Kidney glomerular epithelial cell (primary cell): Measurements from ENCODE around the gene SPSB1.

Experiments
- DNase-seq: peaks from one replicate; lab custom pipeline; 2025; lab: John Stamatoyannopoulos, UW

Gene SPSB1

GRCh38 chr1:9319789-9320519 lies 27.3 kb downstream of the SPSB1 start:
- DNase-seq, result no peak

DNA sequence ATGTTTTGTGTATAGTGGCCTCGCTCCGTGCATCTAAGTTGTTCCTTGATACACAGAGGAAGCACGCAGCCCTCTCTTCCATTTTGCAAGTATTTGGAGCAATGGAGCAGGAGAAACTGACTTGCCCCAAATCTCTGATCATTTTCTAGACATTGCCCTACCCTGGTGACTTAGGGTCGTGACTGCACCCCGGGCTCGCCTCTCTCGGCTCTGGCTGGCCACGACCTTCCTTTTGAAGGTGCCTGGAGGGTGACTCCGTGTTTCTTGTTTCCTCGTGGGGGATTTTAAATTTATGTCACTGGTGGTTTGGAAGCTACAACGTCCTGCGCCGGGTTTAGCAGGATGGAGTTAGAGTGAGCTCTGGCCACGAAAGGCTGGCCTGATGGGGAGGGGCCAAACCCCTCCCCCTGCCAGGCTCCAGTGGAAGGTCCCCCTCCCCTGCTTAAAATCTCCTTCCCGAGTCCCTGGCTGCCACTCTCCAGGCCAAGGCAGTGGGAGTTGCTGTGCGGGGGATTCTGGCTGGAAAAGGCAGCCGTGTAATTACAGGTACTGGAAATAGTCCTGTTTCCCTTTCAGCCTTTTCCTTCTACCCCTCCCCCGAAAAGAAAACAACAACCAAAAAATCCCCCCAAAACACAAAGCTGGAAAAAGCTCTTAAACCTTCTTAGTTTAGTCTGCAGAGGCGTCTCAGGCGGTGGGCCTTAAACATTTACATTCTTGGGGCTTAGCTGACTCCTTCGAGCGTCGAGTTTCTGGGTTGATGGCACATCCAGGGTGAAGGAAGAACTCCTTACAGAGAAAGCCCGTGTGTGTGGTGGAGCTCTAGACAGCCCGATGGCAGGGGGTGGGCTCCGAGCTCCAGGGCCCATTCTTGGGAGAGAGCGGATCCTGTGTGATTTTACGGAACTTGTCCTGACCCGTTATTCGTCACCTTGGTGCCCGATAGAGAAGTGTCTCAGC lies 28.1 kb downstream of the SPSB1 start:
- DNase-seq, result no peak

DNA sequence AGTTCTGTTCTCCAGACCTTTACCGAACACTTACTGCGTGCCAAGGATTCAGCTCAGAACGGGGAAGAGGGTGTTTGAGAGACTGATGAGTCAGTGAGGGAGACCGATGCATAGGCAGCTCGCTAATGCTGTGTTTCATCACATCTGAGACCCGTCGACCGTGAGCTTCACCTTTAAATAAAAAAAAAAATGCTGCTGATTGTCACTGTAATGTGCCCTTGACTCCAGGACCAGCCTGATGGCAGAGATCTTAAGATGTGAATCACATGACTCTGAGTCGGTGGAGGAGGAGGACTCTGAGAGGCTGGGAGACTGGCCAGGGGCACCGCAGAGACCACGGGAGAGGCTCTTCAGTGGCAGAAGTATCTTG lies 28.8 kb downstream of the SPSB1 start:
- DNase-seq, result peak; percentile 51

DNA sequence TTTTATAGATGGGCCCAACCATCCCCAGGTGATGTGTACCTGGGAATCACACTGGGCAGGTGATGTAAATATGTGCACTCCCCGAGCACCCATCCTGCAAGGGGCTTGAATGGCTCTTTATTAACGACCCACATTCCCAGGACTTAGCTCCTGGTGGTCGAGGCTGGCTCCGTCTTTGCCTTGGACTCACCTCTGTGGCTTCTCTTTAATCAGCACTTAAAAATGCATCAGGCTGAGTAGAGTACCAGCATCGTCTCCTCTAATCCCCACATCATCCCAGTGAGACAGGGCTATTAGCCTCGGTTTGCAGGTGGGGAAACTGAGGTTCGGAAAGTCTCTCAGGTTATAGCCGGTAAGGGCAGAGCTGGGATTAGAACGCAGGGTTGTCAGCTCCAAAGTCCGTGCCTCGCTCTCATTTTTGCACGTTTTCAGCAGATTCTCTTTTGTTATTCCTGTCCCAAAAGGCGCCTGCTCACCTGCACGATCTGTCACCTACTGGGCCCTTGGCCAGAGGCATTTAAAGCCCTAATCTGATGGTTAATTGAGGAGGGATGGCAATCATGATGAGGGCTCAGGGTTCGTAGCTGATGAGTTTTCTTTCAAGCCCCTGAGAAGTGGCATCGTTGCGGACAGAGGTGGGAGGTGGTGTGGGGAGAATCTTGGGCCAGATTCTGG lies 29.4 kb downstream of the SPSB1 start:
- DNase-seq, result no peak

GRCh38 chr1:9322661-9323244 lies 30.1 kb downstream of the SPSB1 start:
- no peak for DNase-seq

- DNase-seq, result no peak
These were observed 31.8 kb downstream of the SPSB1 start for GRCh38 chr1:9324246-9325096.

- DNase-seq, result no peak
These were observed 33.9 kb downstream of the SPSB1 start for GRCh38 chr1:9326596-9326995.

DNA sequence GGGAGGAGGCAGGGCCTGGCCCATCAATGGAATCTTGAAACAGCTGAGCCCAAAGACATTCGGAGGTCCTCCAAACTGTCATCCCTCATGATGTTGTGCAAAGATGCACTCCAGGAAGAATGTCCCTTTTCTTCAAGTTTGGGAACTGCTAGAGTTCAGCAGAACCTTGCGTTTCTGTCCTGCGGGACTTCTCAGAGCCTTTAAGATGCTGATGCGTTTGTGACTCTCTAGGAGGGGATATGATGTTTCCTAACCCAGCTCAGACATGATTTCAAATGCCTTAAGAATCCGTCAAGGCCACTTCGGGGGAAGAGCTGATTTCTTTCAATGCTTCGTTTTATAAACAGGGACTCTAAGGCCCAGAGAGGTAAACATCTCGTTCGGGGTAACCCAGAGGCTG lies 35.5 kb downstream of the SPSB1 start:
- DNase-seq, result no peak

- DNase-seq, result no peak
These were observed 36.0 kb downstream of the SPSB1 start for GRCh38 chr1:9328715-9329114.

- DNase-seq, result no peak
These were observed 38.3 kb downstream of the SPSB1 start for GRCh38 chr1:9331016-9331415.

DNA sequence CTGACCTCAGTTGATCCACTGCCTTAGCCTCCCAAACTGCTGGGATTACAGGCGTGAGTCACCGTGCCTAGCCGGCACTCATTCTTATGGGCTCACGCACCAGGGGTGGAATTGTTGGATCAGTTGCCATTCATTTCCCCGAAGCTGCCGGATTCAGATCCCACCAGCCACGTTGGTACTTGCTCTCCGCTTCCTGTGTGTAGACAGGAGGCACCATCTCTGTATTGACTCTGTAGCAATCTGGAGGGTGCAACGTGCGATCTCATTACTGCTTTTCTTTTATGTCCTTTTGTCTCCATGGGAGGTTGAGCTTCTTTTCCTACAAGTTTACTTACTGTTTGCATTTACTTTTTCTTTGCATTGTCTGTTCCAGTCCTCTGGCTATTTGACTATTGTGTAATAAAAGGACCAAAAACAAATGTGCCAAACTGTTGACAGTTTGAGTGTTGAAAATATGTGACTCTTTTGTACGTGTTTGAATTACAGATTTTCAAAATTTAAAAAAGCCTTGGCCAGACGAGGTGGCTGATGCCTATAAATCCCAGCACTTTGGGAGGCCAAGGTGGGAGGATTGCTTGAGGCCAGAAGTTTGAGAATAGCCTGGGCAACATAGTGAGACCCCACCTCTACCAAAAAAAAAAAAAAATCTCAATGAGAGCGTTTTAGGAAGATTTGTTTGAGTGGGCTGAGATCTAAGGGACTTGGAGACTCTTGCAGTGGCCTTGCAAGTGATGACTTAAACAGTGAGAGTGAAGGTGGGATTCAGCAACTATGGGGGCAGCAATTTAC lies 39.1 kb downstream of the SPSB1 start:
- no peak for DNase-seq

DNA sequence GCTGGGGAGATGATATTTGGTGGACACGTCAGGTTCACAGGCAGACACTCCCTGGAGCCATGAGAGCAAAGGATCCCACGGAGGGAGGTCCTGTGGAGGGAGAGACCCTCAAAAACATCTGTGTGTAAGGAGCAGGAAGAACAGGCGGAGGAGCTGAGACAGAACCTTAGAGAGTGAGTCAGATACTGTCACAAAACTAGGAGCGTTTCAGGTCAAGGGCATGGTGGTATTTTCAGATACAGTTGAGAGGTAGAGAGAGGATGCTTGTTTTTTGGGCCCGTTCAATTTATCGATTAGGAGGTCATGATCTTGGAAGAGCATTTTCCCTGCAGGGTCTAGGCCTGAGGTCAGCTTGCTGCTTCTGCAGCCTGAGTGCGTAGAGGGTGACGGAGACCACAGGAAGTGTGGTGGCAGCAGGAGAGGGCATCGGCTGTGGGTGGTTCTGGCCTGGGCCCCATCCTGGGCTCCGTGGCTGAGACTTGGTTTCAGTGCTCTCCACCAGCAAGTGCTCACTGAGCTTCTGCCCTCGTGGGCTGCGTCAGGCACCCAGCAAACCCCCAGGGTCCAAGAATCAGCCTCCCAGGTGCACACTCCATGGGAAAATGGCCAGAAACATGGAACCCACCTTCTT lies 39.9 kb downstream of the SPSB1 start:
- DNase-seq, result no peak

- no peak for DNase-seq
These were observed 45.9 kb downstream of the SPSB1 start for GRCh38 chr1:9338397-9339246.

DNA sequence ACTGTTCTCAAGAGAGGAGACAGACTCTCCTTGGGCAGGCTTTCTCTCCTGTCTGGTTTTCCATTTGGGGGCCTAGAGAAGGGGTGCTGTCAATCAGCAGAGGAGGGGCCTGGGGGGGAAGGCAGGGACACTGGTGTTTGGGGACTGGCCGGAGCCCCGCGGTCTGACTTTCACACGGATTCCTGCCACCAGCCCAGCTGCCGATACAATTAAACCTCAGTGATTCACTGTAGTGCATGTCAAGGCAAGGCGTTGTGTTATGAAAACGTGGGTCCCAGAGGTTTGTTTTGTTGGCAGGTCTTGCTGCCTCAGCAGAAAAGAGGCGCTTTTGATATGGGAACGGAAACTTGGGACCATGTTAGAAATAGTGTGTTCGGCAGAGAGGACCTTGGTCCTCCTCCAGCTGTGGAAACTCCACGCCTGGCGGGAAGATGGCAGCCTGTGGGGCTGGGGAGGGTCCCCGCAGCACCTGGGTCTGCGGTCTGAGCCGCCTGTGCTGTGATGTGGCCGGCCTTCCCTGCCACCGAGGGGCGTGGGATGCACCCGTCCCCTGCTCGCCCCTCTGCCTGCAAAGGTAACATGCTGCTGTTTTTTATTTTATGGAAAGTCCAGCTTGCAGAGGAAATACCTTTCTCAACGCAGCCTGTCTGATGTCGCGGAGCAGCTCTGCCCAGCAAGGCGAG lies 47.6 kb downstream of the SPSB1 start:
- no peak for DNase-seq

DNA sequence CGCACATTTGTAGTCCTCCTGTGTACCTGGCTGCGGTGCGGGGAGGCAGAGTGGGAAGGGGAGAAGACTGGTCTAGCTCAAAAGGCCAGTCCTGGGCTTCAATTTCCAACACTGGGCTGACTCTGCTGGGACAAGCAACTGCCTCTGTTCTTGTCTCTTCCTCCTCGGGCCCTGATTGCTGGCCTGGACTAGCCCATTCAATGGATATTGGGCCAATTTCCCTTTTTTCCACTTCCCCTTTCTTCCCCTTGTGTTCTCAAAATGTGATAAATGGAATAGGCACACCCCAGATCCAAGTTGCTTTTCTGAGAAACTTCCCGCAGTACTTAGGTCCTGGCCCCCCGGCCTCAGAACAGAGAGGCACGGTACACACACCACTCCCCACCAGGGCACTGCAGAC lies 48.2 kb downstream of the SPSB1 start:
- no peak for DNase-seq

- DNase-seq, result no peak
These were observed 48.7 kb downstream of the SPSB1 start for GRCh38 chr1:9341301-9341845.

- no peak for DNase-seq
These were observed 50.6 kb downstream of the SPSB1 start for GRCh38 chr1:9343269-9343668.
